WTC11 (cell line): Measurements from ENCODE around the gene BNIP1. TPM values are rescaled to one million over a fixed set of nuclear protein-coding genes. Genes with fewer than 3 reads are reported as not detected.

Source experiments
- ATAC-seq: fragments of 200-7000 bp; cut with Tn5 transposase; 2 replicates; pipeline ENCODE4 v1.10.0; 2021; ENCODE audit warnings: mild to moderate bottlenecking, moderate library complexity
- CTCF ChIA-PET: fragments of 300-600 bp; sonication (Branson Sonifier 250); formaldehyde crosslinking; loops from one replicate; lab custom pipeline; 2021; ENCODE audit warnings: antibody characterized with exemption; lab: Charles Lee
- POLR2A ChIA-PET: fragments of 350-600 bp; sonication (Branson Sonifier 250); formaldehyde crosslinking; loops from one replicate; lab custom pipeline; 2021; ENCODE audit warnings: antibody characterized with exemption; lab: Charles Lee
- DNase-seq: peaks from one replicate; pipeline ENCODE4 v3.0.0; 2021; ENCODE audit warnings: low spot score
- H3K27ac Mint-ChIP-seq: 2 replicates; pipeline ENCODE4 v1.8.0; 2021; ENCODE audit warnings: mixed read lengths
- H3K27me3 Mint-ChIP-seq: 2 replicates; pipeline ENCODE4 v1.8.0; 2021; ENCODE audit warnings: low read depth, mild to moderate bottlenecking, moderate library complexity, mixed read lengths
- H3K36me3 Mint-ChIP-seq: 2 replicates; pipeline ENCODE4 v1.8.0; 2021; ENCODE audit warnings: mixed read lengths
- H3K4me1 Mint-ChIP-seq: 2 replicates; pipeline ENCODE4 v1.8.0; 2022; ENCODE audit warnings: mixed read lengths
- H3K4me3 Mint-ChIP-seq: 2 replicates; pipeline ENCODE4 v1.8.0; 2021; ENCODE audit warnings: mild to moderate bottlenecking, moderate library complexity, mixed read lengths
- H3K9me3 Mint-ChIP-seq: 2 replicates; pipeline ENCODE4 v1.8.0; 2021; ENCODE audit warnings: mixed read lengths
- GRHL2 ChIP-seq: fragments of 250-450 bp; sonication (Bioruptor Pico); IDR thresholded peaks from 2 replicates; pipeline ENCODE4 v1.8.0; 2022; ENCODE audit warnings: mild to moderate bottlenecking, moderate library complexity; ENCODE audit not compliant: insufficient replicate concordance, severe bottlenecking
- JAZF1 ChIP-seq: fragments of 250-450 bp; sonication (Bioruptor Pico); IDR thresholded peaks from 2 replicates; pipeline ENCODE4 v1.9.0; 2021; ENCODE audit warnings: moderate library complexity, mild to moderate bottlenecking, inconsistent platforms
- KAT7 ChIP-seq: sonication (generic); formaldehyde crosslinking; IDR thresholded peaks from 2 replicates; pipeline ENCODE4 v1.8.1; 2023; ENCODE audit warnings: missing genetic modification reagents, mild to moderate bottlenecking, borderline replicate concordance
- NFE2L1 ChIP-seq: sonication (generic); formaldehyde crosslinking; IDR thresholded peaks from 2 replicates; pipeline ENCODE4 v1.8.1; 2023; ENCODE audit warnings: missing genetic modification reagents
- PRRX2 ChIP-seq: fragments of 250-450 bp; sonication (Bioruptor Pico); IDR thresholded peaks from 2 replicates; pipeline ENCODE4 v1.8.0; 2021; ENCODE audit warnings: mild to moderate bottlenecking
- SMAD4 ChIP-seq: sonication (generic); formaldehyde crosslinking; IDR thresholded peaks from 2 replicates; pipeline ENCODE4 v1.8.0; 2022; ENCODE audit warnings: mild to moderate bottlenecking, missing genetic modification reagents
- SOX15 ChIP-seq: fragments of 250-450 bp; sonication (Bioruptor Pico); IDR thresholded peaks from 2 replicates; pipeline ENCODE4 v1.9.0; 2021; ENCODE audit warnings: mild to moderate bottlenecking
- TP53 ChIP-seq: sonication (generic); formaldehyde crosslinking; IDR thresholded peaks from 2 replicates; pipeline ENCODE4 v1.8.1; 2023; ENCODE audit warnings: mild to moderate bottlenecking, missing genetic modification reagents
- ZMAT4 ChIP-seq: fragments of 250-450 bp; sonication (Bioruptor Pico); IDR thresholded peaks from 2 replicates; pipeline ENCODE4 v1.9.0; 2021; ENCODE audit warnings: mild to moderate bottlenecking
- ZNF396 ChIP-seq: fragments of 250-450 bp; sonication (Bioruptor Pico); IDR thresholded peaks from 2 replicates; pipeline ENCODE4 v1.8.0; 2021; ENCODE audit warnings: mild to moderate bottlenecking, moderate library complexity, borderline replicate concordance
- ZNF416 ChIP-seq: fragments of 250-450 bp; sonication (Bioruptor Pico); IDR thresholded peaks from 2 replicates; pipeline ENCODE4 v1.9.0; 2021; ENCODE audit warnings: mild to moderate bottlenecking, inconsistent platforms
- ZNF425 ChIP-seq: fragments of 250-450 bp; sonication (Bioruptor Pico); conservative IDR thresholded peaks from 2 replicates; pipeline ENCODE4 v1.9.0; 2021; ENCODE audit warnings: mild to moderate bottlenecking
- ZNF671 ChIP-seq: fragments of 250-450 bp; sonication (Bioruptor Pico); IDR thresholded peaks from 2 replicates; pipeline ENCODE4 v1.8.0; 2021; ENCODE audit warnings: mild to moderate bottlenecking
- total RNA-seq: library from RNA; stranded (reverse); gene quantifications from 3 replicates; pipeline ENCODE4 v1.2.3, GENCODE V29; 2021
- TF ChIP-seq, protein P1 (sequence below): sonication (generic); formaldehyde crosslinking; IDR thresholded peaks from 2 replicates; pipeline ENCODE4 v1.8.1; 2022; ENCODE audit warnings: low read depth, missing genetic modification reagents, borderline replicate concordance
- TF ChIP-seq, protein P2 (sequence below): fragments of 250-450 bp; sonication (Bioruptor Pico); IDR thresholded peaks from 2 replicates; pipeline ENCODE4 v2.1.2; 2022; ENCODE audit warnings: mild to moderate bottlenecking, moderate library complexity
- TF ChIP-seq, protein P3 (sequence below): sonication (generic); formaldehyde crosslinking; IDR thresholded peaks from 2 replicates; pipeline ENCODE4 v1.8.0; 2023; ENCODE audit warnings: missing genetic modification reagents

BNIP1 gene
- total RNA-seq, 1 experiment from 2014 or later = 15.4 TPM

- DNase-seq = no peak
- no peak overlapping the region for H3K27ac Mint-ChIP-seq
- H3K27me3 Mint-ChIP-seq = peaks cover 10% of the 10 kb centered on the region; the same call in 1 of the 2 replicates
- CTCF ChIA-PET = interaction anchor here (1.3 kb wide), 1 partner anchor 35 kb away, joined by 3 read pairs; no protein-coding TSS in a partner anchor
- no peak overlapping the region for H3K4me3 Mint-ChIP-seq
- TF ChIP-seq, protein P1, sequence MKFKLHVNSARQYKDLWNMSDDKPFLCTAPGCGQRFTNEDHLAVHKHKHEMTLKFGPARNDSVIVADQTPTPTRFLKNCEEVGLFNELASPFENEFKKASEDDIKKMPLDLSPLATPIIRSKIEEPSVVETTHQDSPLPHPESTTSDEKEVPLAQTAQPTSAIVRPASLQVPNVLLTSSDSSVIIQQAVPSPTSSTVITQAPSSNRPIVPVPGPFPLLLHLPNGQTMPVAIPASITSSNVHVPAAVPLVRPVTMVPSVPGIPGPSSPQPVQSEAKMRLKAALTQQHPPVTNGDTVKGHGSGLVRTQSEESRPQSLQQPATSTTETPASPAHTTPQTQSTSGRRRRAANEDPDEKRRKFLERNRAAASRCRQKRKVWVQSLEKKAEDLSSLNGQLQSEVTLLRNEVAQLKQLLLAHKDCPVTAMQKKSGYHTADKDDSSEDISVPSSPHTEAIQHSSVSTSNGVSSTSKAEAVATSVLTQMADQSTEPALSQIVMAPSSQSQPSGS (CRISPR knock-in tag) = no peak
- TF ChIP-seq ZNF396 (CRISPR knock-in tag) (no peak), PRRX2 (no peak), GRHL2 (CRISPR knock-in tag) (no peak)
- TF ChIP-seq, protein P2, sequence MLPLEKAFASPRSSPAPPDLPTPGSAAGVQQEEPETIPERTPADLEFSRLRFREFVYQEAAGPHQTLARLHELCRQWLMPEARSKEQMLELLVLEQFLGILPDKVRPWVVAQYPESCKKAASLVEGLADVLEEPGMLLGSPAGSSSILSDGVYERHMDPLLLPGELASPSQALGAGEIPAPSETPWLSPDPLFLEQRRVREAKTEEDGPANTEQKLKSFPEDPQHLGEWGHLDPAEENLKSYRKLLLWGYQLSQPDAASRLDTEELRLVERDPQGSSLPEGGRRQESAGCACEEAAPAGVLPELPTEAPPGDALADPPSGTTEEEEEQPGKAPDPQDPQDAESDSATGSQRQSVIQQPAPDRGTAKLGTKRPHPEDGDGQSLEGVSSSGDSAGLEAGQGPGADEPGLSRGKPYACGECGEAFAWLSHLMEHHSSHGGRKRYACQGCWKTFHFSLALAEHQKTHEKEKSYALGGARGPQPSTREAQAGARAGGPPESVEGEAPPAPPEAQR = no peak
- TF ChIP-seq, all 79 proteins: peak for 0
- no peak for ATAC-seq
- Mint-ChIP-seq H3K4me1 (peaks cover 7% of the 10 kb centered on the region), H3K9me3 (peaks cover 8% of the 10 kb centered on the region), H3K36me3 (no peaks in the 10 kb centered on the region)
- POLR2A ChIA-PET = interaction anchor here (0.5 kb wide), 1 partner anchor 861 kb away, joined by 7 read pairs; no protein-coding TSS in a partner anchor
Observed at GRCh38 chr5:173180331-173180730, 36.0 kb downstream of the BNIP1 start.

GRCh38 chr5:173187054-173187743, 42.9 kb downstream of the BNIP1 start:
- Mint-ChIP-seq H3K9me3 (no peaks in the 10 kb centered on the region), H3K27ac (no peak overlapping the region), H3K4me3 (no peak overlapping the region), H3K4me1 (no peaks in the 10 kb centered on the region), H3K36me3 (no peaks in the 10 kb centered on the region)
- CTCF ChIA-PET = interaction anchor here (0.7 to 2.1 kb wide), 16 partner anchors 9 to 203 kb away, joined by 3 to 9 read pairs (median 4); partner anchors contain the start of gene NKX2-5
- DNase-seq (peak; percentile 49), ATAC-seq (peak; percentile 94)
- TF ChIP-seq ZNF425 (CRISPR knock-in tag) (no peak), ZNF671 (CRISPR knock-in tag) (no peak), SOX15 (CRISPR knock-in tag) (no peak), JAZF1 (CRISPR knock-in tag) (no peak), ZNF416 (CRISPR knock-in tag) (no peak), TP53 (no peak), ZMAT4 (CRISPR knock-in tag) (no peak), KAT7 (CRISPR knock-in tag) (no peak), NFE2L1 (no peak), SMAD4 (CRISPR knock-in tag) (no peak)
- TF ChIP-seq, protein P3, sequence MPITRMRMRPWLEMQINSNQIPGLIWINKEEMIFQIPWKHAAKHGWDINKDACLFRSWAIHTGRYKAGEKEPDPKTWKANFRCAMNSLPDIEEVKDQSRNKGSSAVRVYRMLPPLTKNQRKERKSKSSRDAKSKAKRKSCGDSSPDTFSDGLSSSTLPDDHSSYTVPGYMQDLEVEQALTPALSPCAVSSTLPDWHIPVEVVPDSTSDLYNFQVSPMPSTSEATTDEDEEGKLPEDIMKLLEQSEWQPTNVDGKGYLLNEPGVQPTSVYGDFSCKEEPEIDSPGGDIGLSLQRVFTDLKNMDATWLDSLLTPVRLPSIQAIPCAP = no peak
- TF ChIP-seq, protein P1 (CRISPR knock-in tag) = no peak
- TF ChIP-seq, all 79 proteins: peak for 0
- POLR2A ChIA-PET = no interaction called here
- no peaks in the 10 kb centered on the region for H3K27me3 Mint-ChIP-seq
